H1 (cell line): Measurements from ENCODE around the gene SEPTIN2. TPM values are rescaled to one million over a fixed set of nuclear protein-coding genes. Genes with fewer than 3 reads are reported as not detected.

Source experiments
- CTCF ChIA-PET: fragments of 300-600 bp; sonication (Branson Sonifier 250); formaldehyde crosslinking; loops from one replicate; lab custom pipeline; 2021; ENCODE audit not compliant: partially characterized antibody; lab: Charles Lee
- POLR2A ChIA-PET: fragments of 300-600 bp; sonication (Branson Sonifier 250); formaldehyde crosslinking; loops from one replicate; lab custom pipeline; 2021; ENCODE audit warnings: inconsistent platforms; ENCODE audit not compliant: partially characterized antibody; lab: Charles Lee
- DNase-seq, 2 experiments: peaks; one replicate each; pipeline versions ENCODE4 v3.0.0 to v3.0.0-alpha.2; 2010 to 2022; ENCODE audit warnings: low spot score in 2 of 2, low read depth in 1 of 2, mixed read lengths in 1 of 2
- FAIRE-seq: peaks from 2 replicates; lab custom pipeline; 2011; peaks lifted over from hg19 to GRCh38; lab: Jason Lieb, UNC
- H2AFZ ChIP-seq: 2 replicates; pipeline ENCODE4 v1.8.1; 2012; ENCODE audit warnings: low read length, inconsistent platforms
- H2AK5ac ChIP-seq: 2 replicates; pipeline ENCODE4 v1.6.1; 2013; ENCODE audit warnings: low read depth, low read length
- H2BK120ac ChIP-seq: replicated peaks from 2 replicates; pipeline ENCODE3; 2013; ENCODE audit warnings: low read depth, low read length, inconsistent platforms
- H2BK12ac ChIP-seq: 2 replicates; pipeline ENCODE4 v1.6.1; 2013; ENCODE audit warnings: low read depth, low read length
- H2BK15ac ChIP-seq: 2 replicates; pipeline ENCODE4 v1.6.1; 2013; ENCODE audit warnings: low read length
- H2BK20ac ChIP-seq: 2 replicates; pipeline ENCODE4 v1.6.1; 2013; ENCODE audit warnings: low read length
- H2BK5ac ChIP-seq: 2 replicates; pipeline ENCODE4 v1.6.1; 2013; ENCODE audit warnings: low read depth, low read length
- H3K14ac ChIP-seq: 2 replicates; pipeline ENCODE4 v1.6.1; 2013; ENCODE audit warnings: inconsistent platforms; ENCODE audit not compliant: insufficient read length
- H3K18ac ChIP-seq: 2 replicates; pipeline ENCODE4 v1.6.1; 2013; ENCODE audit warnings: low read length; ENCODE audit errors: extremely low read depth
- H3K23ac ChIP-seq: 2 replicates; pipeline ENCODE4 v1.6.1; 2013; ENCODE audit warnings: inconsistent platforms; ENCODE audit not compliant: insufficient read length
- H3K23me2 ChIP-seq: 2 replicates; pipeline ENCODE4 v1.6.1; 2013; ENCODE audit warnings: low read depth, low read length
- H3K27ac ChIP-seq: 2 replicates; pipeline ENCODE4 v1.6.1; 2011; ENCODE audit warnings: low read depth, low read length, inconsistent platforms
- H3K27me3 ChIP-seq, 4 experiments: replicated peaks in 1 of 4; 1 replicate in 1 of 4; 2 replicates in 3 of 4; pipeline versions ENCODE4 v1.6.1 to v1.8.1; 2011 to 2013; ENCODE audit warnings: low read length in 3 of 4, mild to moderate bottlenecking in 3 of 4, inconsistent platforms in 2 of 4, mixed read lengths in 2 of 4, moderate library complexity in 1 of 4; ENCODE audit not compliant: control insufficient read depth in 3 of 4, insufficient read depth in 3 of 4; ENCODE audit errors: extremely low read depth in 1 of 4
- H3K36me3 ChIP-seq, 4 experiments: 2 replicates each; pipeline versions ENCODE4 v1.6.1 to v1.8.1; 2011 to 2013; ENCODE audit warnings: mild to moderate bottlenecking in 4 of 4, low read length in 3 of 4, moderate library complexity in 2 of 4, control low read depth in 1 of 4, inconsistent platforms in 1 of 4; ENCODE audit not compliant: insufficient read depth in 4 of 4, control insufficient read depth in 2 of 4
- H3K4ac ChIP-seq: replicated peaks from 2 replicates; pipeline ENCODE3; 2013; ENCODE audit warnings: low read length, low read depth, mixed read lengths, inconsistent platforms; ENCODE audit not compliant: insufficient read length
- H3K4me1 ChIP-seq, 4 experiments: replicated peaks in 1 of 4; 1 replicate in 1 of 4; 2 replicates in 3 of 4; pipeline versions ENCODE4 v1.6.1 to v1.8.1; 2011 to 2013; ENCODE audit warnings: low read length in 3 of 4, inconsistent platforms in 2 of 4, mixed read lengths in 1 of 4; ENCODE audit not compliant: insufficient read depth in 4 of 4, control insufficient read depth in 3 of 4
- H3K4me2 ChIP-seq, 2 experiments: 2 replicates each; pipeline versions ENCODE4 v1.6.1 to v1.8.1; 2011 to 2013; ENCODE audit warnings: low read depth in 2 of 2, low read length in 2 of 2, control low read depth in 1 of 2, inconsistent platforms in 1 of 2, mild to moderate bottlenecking in 1 of 2; ENCODE audit not compliant: insufficient read depth in 1 of 2
- H3K4me3 ChIP-seq, 4 experiments: fragments of 200-600, 300-600 bp in 1 of 4; sonication (generic), shearing (Covaris generic), sonication (Bioruptor Twin) in 1 of 4; 2 replicates each; pipeline versions ENCODE4 v1.5.1 to v1.8.1; 2011 to 2016; ENCODE audit warnings: low read length in 4 of 4, low read depth in 3 of 4, control low read depth in 2 of 4, inconsistent platforms in 2 of 4, mild to moderate bottlenecking in 2 of 4, mixed read lengths in 1 of 4, moderate library complexity in 1 of 4; ENCODE audit not compliant: insufficient read depth in 2 of 4; ENCODE audit errors: extremely low read depth in 1 of 4
- H3K56ac ChIP-seq: replicated peaks from 2 replicates; pipeline ENCODE3; 2013; ENCODE audit warnings: low read depth, mild to moderate bottlenecking, mixed read lengths, low read length, inconsistent platforms; ENCODE audit not compliant: insufficient read length
- H3K79me1 ChIP-seq: 2 replicates; pipeline ENCODE4 v1.6.1; 2013; ENCODE audit warnings: low read depth, low read length, control low read depth
- H3K79me2 ChIP-seq, 2 experiments: 2 replicates each; pipeline versions ENCODE4 v1.6.1 to v1.8.1; 2012 to 2013; ENCODE audit warnings: low read length in 2 of 2, mild to moderate bottlenecking in 2 of 2, inconsistent platforms in 1 of 2; ENCODE audit not compliant: insufficient read depth in 2 of 2, control insufficient read depth in 1 of 2
- H3K9ac ChIP-seq, 4 experiments: replicated peaks in 1 of 4; 1 replicate in 1 of 4; 2 replicates in 3 of 4; pipeline versions ENCODE4 v1.6.1 to v1.8.1; 2011 to 2013; ENCODE audit warnings: low read depth in 3 of 4, low read length in 3 of 4, control low read depth in 2 of 4, mild to moderate bottlenecking in 2 of 4, moderate library complexity in 2 of 4, inconsistent platforms in 1 of 4; ENCODE audit errors: extremely low read depth in 1 of 4
- H3K9me3 ChIP-seq, 2 experiments: 2 replicates each; pipeline versions ENCODE4 v1.6.1 to v1.8.1; 2012 to 2013; ENCODE audit warnings: mild to moderate bottlenecking in 2 of 2, moderate library complexity in 2 of 2, control low read depth in 1 of 2, inconsistent platforms in 1 of 2, low read depth in 1 of 2, low read length in 1 of 2, mixed read lengths in 1 of 2; ENCODE audit not compliant: insufficient read depth in 2 of 2
- H4K20me1 ChIP-seq, 2 experiments: replicated peaks in 1 of 2; 2 replicates each; pipeline versions ENCODE3 to v1.8.1; 2011 to 2013; ENCODE audit warnings: inconsistent platforms in 2 of 2, low read length in 2 of 2, mild to moderate bottlenecking in 1 of 2; ENCODE audit not compliant: insufficient read depth in 2 of 2, control insufficient read depth in 1 of 2
- H4K5ac ChIP-seq: 2 replicates; pipeline ENCODE4 v1.6.1; 2013; ENCODE audit warnings: low read length, low read depth, mixed read lengths, inconsistent platforms; ENCODE audit not compliant: insufficient read length
- H4K8ac ChIP-seq: 2 replicates; pipeline ENCODE4 v1.8.0; 2013; ENCODE audit warnings: mild to moderate bottlenecking, moderate library complexity, low read length, inconsistent platforms; ENCODE audit not compliant: insufficient read depth; ENCODE audit errors: extremely low read depth
- H4K91ac ChIP-seq: replicated peaks from 2 replicates; pipeline ENCODE3; 2013; ENCODE audit warnings: low read length, mixed read lengths, inconsistent platforms; ENCODE audit not compliant: insufficient read length
- KDM1A ChIP-seq: fragments of 200-600, 300-600 bp; sonication (generic); IDR thresholded peaks from 2 replicates; pipeline ENCODE4 v1.7.1; 2016; ENCODE audit warnings: mild to moderate bottlenecking, low read length, borderline replicate concordance
- PHF8 ChIP-seq: fragments of 200-600 bp; sonication (generic); conservative IDR thresholded peaks from 2 replicates; pipeline ENCODE4 v1.7.1; 2012; ENCODE audit warnings: low read depth, mild to moderate bottlenecking, inconsistent platforms, low read length, moderate library complexity
- RXRA ChIP-seq: IDR thresholded peaks from 2 replicates; pipeline ENCODE4 v1.6.1; 2011; ENCODE audit warnings: low read depth, mild to moderate bottlenecking, low read length, moderate library complexity; ENCODE audit not compliant: insufficient read depth
- SAP30 ChIP-seq: fragments of 300-600 bp; sonication (generic); IDR thresholded peaks from 2 replicates; pipeline ENCODE4 v1.7.1; 2012; ENCODE audit warnings: low read length, moderate library complexity, mild to moderate bottlenecking, inconsistent platforms; ENCODE audit not compliant: insufficient read depth, insufficient replicate concordance
- WGBS, 2 experiments: shearing (Covaris generic) in 1 of 2; methylation state at CpG; one replicate each; pipeline versions ENCODE4 v1.1.6 to v1.1.7; 2013 to 2015; ENCODE audit warnings: low lambda C conversion rate in 2 of 2, mixed read lengths in 2 of 2, inconsistent platforms in 1 of 2, low coverage in 1 of 2, missing lambda C conversion rate in 1 of 2; ENCODE audit not compliant: insufficient replicate concordance in 2 of 2, insufficient coverage in 1 of 2, insufficient read length in 1 of 2; ENCODE audit errors: extremely low coverage in 1 of 2, missing lambda C conversion rate in 1 of 2; 5-methylcytosine and 5-hydroxymethylcytosine counted together
- polyA plus RNA-seq, 7 experiments: library from polyadenylated mRNA; depleted of rRNA in 3 of 7; stranded (reverse) in 5 of 7; unstranded in 2 of 7; fragments of >200 nt in 5 of 7; fragments of 200-250 nt in 2 of 7; gene quantifications; 1 replicate in 5 of 7; 2 replicates in 1 of 7; 4 replicates in 1 of 7; pipeline versions ENCODE4 v1.2.1 to v1.2.3, GENCODE V29; 2011 to 2013; ENCODE audit warnings: missing spikeins in 2 of 7, mixed read lengths in 2 of 7
- total RNA-seq: library from RNA; stranded (reverse); fragmentation: NEBNext Ultra II Directional; extraction: Animal tissue kit (Norgen Biotek cat#: 25700); gene quantifications from 2 replicates; pipeline ENCODE4 v1.2.1, GENCODE V29; 2021
- TF ChIP-seq, protein P1 (sequence below): IDR thresholded peaks from 2 replicates; pipeline ENCODE4 v1.6.1; 2012; ENCODE audit warnings: inconsistent platforms

The SEPTIN2 gene
- total and polyA plus RNA-seq, 2 of the 8 experiments (the other 6 are each of a cell fraction or from before 2014, with no cell fraction given), result 392 to 650 TPM

DNA sequence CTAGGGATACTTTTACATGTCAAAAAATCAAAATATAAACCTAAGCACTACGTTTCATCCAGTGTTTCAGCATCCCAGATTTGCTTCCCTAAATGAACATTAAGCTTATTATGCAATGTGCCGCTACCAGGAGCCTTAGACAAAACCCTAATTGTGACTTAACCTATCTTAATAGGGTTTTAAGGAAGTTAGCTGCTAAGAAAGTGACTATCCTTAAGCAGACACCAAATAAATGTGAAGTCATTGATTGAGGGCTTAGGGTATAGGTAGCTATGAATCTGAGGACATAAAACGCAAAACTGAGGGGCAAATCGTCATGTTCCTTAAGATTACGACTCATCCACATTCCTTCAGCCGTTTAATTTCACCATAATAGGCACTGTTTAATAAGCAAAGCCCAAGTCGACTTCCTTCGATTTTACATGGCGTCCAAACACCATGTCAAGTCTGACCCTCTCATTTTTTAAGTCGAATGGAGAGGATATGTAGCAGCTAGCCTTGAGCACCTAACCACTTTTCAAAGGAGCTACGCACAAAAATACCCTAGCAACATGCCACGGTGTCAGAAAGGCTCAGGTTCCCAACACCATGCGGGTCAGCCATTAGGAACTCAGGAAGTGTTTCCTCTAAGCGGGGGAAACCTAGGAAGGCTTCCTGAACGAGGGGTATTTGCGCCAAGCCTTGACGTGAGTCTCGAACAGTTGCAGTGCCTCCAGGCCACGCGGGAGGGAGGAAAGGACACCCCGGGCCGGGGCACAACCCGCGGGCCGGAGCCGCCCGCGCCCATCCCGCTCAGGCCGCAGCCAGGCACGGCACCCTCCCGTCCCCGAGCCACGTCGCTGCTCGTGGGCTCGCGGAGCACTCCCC is 1.3 kb upstream of the SEPTIN2 start:
- Histone ChIP-seq H3K79me1 (peaks cover 3% of the 10 kb centered on the region; the same call in 1 of the 2 replicates), H4K5ac (peak overlapping the region; percentile 80), H2BK15ac (no peak overlapping the region), H3K14ac (no peak overlapping the region), H2BK12ac (no peak overlapping the region), H3K23me2 (peaks cover 10% of the 10 kb centered on the region), H4K91ac (peak overlapping the region; percentile 75), H3K4ac (peak overlapping the region; percentile 71), H3K36me3 (peaks cover 0 to 7% (median 0%) of the 10 kb centered on the region in 4 experiments; a peak in 1 of 8 replicates), H3K27me3 (no peaks in the 10 kb centered on the region), H3K23ac (no peak overlapping the region), H4K8ac (peak overlapping the region; percentile 96), H3K4me2 (peak overlapping the region; percentile 90 to 93), H2BK20ac (no peak overlapping the region), H2AK5ac (peak overlapping the region; percentile 56; the same call in 1 of the 2 replicates), H3K9ac (peak overlapping the region; percentile 77 to 99 (median 94)), H2BK120ac (no peak overlapping the region), H3K18ac (no peak overlapping the region), H2AFZ (peak overlapping the region; percentile 9; the same call in 1 of the 2 replicates), H3K27ac (peak overlapping the region; percentile 100), H3K9me3 (no peaks in the 10 kb centered on the region), H3K4me1 (peaks cover 0 to 6% (median 1%) of the 10 kb centered on the region in 4 experiments; a peak in 3 of 7 replicates), H4K20me1 (peaks cover 4 to 16% of the 10 kb centered on the region in 2 experiments), H3K79me2 (peaks cover 71 to 90% of the 10 kb centered on the region in 2 experiments), H3K56ac (peak overlapping the region; percentile 74), H2BK5ac (peak overlapping the region; percentile 100), H3K4me3 (peak overlapping the region; percentile 72 to 98 (median 90))
- TF ChIP-seq, protein P1, sequence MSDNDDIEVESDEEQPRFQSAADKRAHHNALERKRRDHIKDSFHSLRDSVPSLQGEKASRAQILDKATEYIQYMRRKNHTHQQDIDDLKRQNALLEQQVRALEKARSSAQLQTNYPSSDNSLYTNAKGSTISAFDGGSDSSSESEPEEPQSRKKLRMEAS, result 0 out of 2 replicates have a peak, but pooled peaks have one; percentile 7
- TF ChIP-seq SAP30, result no peak
- TF ChIP-seq RXRA, result no peak
- TF ChIP-seq PHF8, result peak; percentile 93
- 0 out of 2 replicates have a peak, but pooled peaks have one; percentile 31 for TF ChIP-seq KDM1A
- CTCF ChIA-PET, result interaction anchor here (0.8 to 1.5 kb wide), 6 partner anchors 10 to 40 kb away, joined by 3 to 5 read pairs (median 4); no protein-coding TSS in a partner anchor
- 7% methylated on average over 24 of the region's 38 CpGs; no CpG with 5 or more reads in 1 of the 2 experiments for WGBS, 2 experiments
- FAIRE-seq (no peak), DNase-seq (no peak)
- POLR2A ChIA-PET, result interaction anchor here (0.8 to 3.6 kb wide), 29 partner anchors 8 to 387 kb away, joined by 3 to 47 read pairs (median 4); partner anchors contain the start of genes ATG4B, FARP2, ING5 and THAP4
